ENCODE data around the gene SLC6A4. TPM values are rescaled to one million over a fixed set of nuclear protein-coding genes. Genes with fewer than 3 reads are reported as not detected.
"Not testable (repeated sequence)": the region's sequence is repeated elsewhere in the genome, so short reads cannot be mapped to it uniquely, and the experiment has no call there.

SLC6A4 gene
- total RNA-seq, 1 donor from 2014 or later, result 1.2 TPM

- DNase-seq (ENCODE audit: low spot score in 2 of 2), result no peak
- no peak for FAIRE-seq
Measured at GRCh38 chr17:30222251-30222650, 13.2 kb downstream of the SLC6A4 start.

- DNase-seq (ENCODE audit: low spot score in 2 of 2) (no peak), FAIRE-seq (no peak)
Measured at GRCh38 chr17:30221346-30221745, 14.2 kb downstream of the SLC6A4 start.

DNA sequence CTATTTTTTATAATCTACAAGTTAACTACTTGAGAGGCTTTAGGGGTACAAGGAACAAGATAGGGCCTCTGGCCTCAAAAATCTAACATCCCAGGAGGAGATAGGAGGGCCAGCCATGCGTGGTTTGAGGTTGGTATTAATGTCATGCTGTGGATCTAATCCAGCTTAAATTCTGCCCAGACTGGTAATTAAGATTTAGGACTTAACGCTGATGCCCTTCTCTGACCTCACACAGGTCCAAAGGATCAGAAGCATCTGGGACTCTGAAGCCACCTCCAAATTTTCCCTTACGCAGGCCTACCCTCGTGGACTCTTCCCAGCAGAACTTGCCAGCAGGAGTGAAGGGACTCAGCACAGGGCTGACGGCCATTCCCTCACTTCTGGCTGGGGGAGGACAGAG lies 15.1 kb downstream of the SLC6A4 start:
- FAIRE-seq (no peak), DNase-seq (ENCODE audit: low spot score in 2 of 2) (no peak)

GRCh38 chr17:30219833-30220232 lies 15.7 kb downstream of the SLC6A4 start:
- FAIRE-seq (no peak), DNase-seq (ENCODE audit: low spot score in 2 of 2) (no peak)

DNA sequence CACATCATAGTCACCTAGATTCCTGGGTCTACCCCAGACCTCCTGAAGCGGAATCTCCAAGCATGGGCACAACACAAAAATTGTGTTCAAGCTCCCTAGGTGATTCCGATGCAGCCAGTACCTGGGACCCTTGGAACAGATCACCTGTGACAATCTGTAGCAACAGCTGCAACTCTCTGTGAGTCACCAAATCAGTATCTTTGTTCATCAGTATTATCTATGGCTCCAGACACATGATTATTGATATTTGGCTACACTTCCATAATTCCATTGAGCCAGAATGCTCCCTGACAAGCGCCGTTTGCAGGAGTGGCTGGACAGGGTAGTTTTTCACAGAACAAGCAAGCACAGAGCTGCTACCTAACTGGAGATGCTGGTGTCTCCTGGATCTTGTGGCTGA lies 16.2 kb downstream of the SLC6A4 start:
- FAIRE-seq (no peak), DNase-seq (ENCODE audit: low spot score in 2 of 2) (no peak)

- DNase-seq (ENCODE audit: low spot score in 2 of 2), result no peak
- FAIRE-seq, result no peak
Measured at GRCh38 chr17:30218799-30219198, 16.7 kb downstream of the SLC6A4 start.

DNA sequence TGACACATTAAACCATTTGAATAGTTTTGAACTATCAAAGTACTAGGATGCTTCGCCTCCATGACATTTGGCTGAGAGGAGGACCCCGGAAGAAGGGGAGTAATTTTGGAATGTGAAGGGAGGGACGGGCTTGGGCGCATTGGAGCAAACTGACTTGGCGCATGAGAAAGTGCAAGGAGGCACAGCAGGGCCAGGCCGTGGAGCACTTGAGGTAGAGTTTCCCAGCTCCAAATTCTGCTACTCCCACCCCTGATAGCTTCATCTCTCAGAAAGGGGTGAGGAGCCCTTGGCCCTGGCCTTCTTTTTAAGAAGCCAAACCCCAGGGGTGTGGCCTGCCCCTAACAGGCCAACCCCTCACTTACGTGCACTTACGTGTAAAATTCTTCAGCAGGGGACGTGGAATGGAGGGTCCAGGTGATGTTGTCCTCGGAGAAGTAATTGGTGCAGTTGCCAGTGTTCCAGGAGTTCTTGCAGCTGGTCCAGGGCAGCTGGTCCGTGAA lies 17.7 kb downstream of the SLC6A4 start:
- FAIRE-seq (no peak), DNase-seq (ENCODE audit: low spot score in 2 of 2) (no peak)

- DNase-seq (ENCODE audit: low spot score in 2 of 2), result no peak
- FAIRE-seq, result no peak
Measured at GRCh38 chr17:30217054-30217453, 18.4 kb downstream of the SLC6A4 start.

DNA sequence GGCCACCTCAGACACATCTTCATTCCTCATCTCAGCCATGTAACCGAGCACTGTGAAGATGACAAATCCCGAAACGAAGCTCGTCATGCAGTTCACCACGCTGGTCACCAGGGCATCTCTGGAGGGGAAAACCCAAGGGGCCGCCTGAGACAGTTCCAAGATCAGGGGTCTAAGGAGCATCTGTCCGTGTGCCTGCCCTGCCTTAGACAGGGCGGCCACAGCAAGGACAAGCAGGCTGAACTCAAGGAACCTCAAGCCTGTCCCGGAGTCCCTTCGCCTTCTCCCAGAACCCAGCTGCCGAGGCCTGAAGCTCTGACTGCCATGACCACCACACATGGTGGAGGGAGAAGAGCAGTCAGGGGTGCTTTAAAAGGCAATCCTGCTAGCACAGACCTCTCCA lies 22.7 kb downstream of the SLC6A4 start:
- FAIRE-seq (no peak), DNase-seq (ENCODE audit: low spot score in 2 of 2) (no peak)

DNA sequence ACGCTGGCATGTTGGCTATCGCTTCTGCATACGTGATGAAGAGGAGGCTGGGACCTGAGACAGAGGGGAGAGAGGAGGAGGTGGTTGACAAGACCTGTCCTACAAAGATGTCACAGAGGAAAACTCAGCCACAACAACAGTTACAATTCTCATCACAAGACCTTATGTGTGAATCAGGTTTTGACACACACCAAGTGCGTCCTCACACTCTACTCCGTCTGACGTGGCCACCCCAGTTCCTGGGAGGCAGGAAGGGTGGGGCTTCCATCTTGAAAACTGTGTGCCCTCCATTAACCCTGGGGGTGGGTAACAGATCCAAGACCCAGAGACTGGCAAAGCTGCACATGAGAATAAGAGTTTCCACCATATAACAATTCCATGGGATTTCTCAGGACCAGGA lies 24.1 kb downstream of the SLC6A4 start:
- DNase-seq (ENCODE audit: low spot score in 2 of 2) (no peak), FAIRE-seq (no peak)

GRCh38 chr17:30210901-30211300 lies 24.6 kb downstream of the SLC6A4 start:
- FAIRE-seq (no peak), DNase-seq (ENCODE audit: low spot score in 2 of 2) (no peak)

DNA sequence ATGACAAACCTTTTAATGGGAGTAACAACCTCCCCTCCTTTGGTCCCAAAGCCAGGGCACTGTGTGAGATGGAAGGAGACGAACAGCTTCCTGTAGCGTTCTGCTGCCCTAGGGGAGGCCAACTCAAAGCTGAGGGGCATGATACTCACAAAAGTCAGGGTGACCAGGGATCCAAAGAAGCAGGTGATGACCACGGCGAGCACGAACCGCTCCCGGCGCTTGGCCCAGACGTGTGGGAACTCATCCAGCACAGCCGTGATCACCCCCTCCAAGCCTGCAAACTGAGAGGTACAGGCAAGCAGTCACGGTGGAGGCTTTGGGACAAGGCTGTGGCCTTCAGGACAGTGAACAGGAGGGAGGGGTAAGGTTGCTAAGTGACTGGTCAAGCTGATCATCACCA lies 25.1 kb downstream of the SLC6A4 start:
- no peak for FAIRE-seq
- no peak for DNase-seq (ENCODE audit: low spot score in 2 of 2)

DNA sequence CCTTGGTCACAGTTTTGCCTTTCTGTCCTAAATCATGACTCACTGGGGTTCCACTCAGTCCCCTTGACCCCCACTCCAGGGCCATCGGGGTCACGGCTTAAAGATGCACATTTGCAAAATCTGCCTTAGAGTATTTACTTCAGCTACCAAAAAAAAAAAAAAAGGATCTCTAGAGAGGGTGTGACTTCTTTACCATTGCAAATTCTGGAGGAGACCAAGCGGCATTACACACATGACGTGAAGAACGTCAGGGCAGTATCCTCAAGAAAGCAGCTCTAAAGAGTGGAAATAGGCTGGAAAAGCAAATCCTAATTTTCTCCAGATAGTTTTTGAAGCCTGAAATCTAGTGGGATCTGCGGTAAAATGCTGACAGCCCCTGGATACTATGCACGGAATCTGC lies 25.6 kb downstream of the SLC6A4 start:
- DNase-seq (ENCODE audit: low spot score in 2 of 2) (no peak), FAIRE-seq (no peak)

DNA sequence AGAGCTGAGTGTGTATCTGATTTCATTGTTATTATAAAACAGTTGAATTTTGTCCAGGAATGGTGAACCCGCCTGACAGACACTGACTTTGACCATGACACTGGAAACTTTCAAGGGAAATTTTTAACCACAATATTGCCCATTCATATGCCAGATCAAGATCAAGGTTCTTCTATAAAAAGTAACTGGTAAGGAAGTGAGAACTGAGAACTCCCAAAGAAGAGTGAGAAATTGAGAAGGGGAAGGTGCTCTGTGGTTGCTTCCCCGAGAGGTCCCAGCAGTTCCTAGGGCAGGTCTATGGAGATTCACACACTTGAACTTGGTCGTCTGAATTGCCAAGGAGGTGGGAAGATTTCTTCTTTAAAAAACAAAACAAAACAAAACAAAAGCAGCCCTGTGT lies 27.3 kb downstream of the SLC6A4 start:
- DNase-seq (ENCODE audit: low spot score in 2 of 2) (no peak), FAIRE-seq (no peak)

DNA sequence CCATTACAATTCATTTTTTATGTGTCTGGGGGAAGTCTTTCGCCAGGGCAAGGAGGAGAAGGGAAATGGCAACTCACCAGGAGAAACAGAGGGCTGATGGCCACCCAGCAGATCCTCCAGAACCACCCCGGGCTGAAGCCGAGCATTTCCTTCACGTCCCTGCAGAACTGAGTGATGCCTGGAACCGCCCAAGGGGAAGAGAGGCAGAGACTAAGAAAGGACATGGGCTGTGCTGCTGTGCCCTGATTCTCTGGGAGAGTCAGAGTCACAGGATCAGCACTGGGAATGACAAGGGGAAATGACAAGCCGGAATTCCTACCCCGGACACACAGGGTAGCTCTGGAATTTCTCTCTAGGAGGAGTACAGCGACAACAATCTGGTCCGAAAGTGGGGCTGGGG lies 27.8 kb downstream of the SLC6A4 start:
- DNase-seq (ENCODE audit: low spot score in 2 of 2) (no peak), FAIRE-seq (no peak)

DNA sequence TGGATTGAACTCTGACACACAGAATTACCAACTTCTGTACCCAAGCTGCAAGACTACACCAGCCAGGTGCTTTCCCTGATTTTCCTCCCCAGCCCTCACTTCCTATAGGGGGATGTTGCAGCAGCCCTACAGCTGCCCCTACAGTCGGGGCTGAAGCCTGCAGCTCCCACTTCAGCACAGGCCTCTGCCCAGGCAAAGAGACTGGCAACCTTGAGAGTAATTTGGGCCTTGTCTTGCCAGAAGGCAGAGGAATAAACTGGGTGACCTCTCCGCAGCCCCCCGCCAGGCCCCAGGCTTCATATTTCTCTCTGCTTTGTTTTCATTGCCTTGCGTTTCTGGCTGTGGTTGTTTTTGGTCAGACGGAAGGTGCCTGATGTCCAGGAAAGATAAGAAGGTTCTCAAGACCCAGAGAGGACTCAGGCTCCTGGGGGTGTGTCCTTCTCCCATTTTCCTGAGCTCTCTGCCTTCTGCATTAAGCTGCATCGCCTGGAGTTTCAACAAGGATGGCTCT lies 32.0 kb downstream of the SLC6A4 start:
- FAIRE-seq (no peak), DNase-seq (ENCODE audit: low spot score in 2 of 2) (no peak)

GRCh38 chr17:30200656-30201055 lies 34.8 kb downstream of the SLC6A4 start:
- not testable (repeated sequence) for FAIRE-seq

DNA sequence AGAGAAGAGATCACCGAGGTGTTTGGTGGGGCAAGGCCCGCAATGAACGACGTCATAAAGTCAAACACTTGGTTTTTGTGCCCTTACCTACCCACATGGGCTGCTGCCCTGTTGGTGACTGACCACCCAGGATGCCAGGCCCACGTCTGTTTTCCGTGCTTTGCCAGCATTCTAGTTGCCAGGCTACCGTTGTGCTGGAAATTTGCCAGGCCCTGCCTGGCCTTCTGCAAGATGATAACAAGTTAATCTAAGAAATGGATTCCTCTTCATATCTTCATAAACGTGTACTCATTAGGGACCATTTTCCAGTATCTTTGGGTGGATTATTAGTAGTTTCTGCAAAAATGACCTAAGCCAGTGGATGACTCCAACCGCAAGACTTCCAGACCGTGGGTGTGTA lies 35.4 kb downstream of the SLC6A4 start:
- no peak for FAIRE-seq
- DNase-seq (ENCODE audit: low spot score in 2 of 2), result no peak

More at GRCh38 chr17:30200656-30201055, 34.8 kb downstream of the SLC6A4 start:
- DNase-seq (ENCODE audit: low spot score in 2 of 2), result not testable (repeated sequence)

DNA sequence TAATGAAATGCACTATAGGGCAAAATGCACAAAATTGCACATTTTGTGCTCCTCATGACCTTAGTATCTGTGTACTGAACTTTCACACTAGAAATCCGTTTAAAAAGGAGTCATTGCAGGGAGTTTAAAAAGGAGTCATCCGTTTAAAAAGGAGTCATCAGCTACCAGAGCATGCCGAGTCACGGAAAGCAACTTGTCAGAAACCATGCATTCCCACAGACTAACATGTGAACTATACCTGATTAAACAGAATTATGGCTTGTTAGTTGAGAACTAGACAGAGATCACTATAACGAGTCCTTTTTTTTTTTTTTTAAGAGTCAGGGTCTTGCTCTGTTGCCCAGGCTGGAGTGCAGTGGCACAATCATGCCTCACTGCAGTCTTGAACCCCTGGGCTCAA lies 35.9 kb downstream of the SLC6A4 start:
- FAIRE-seq (no peak), DNase-seq (ENCODE audit: low spot score in 2 of 2) (no peak)

DNA sequence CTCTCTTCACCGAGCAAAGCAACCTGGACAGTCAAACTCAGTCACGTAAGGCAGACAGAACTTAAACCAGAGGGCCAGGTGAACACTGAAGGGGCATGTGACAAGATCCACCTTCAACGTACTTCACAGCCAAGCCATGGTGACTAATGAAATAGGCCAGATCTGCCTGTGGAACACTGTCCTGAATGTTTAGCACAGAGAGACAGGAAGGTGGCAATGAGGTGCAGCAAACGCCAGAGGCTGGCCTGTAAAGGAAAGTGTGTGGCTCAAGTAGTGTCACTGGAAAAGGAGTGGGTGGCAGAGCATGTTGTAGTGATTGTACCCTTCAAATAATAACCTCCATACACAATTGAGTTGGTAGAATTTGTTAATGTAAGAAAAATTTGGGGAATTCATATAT lies 38.1 kb downstream of the SLC6A4 start:
- no peak for FAIRE-seq
- DNase-seq (ENCODE audit: low spot score in 2 of 2), result no peak

DNA sequence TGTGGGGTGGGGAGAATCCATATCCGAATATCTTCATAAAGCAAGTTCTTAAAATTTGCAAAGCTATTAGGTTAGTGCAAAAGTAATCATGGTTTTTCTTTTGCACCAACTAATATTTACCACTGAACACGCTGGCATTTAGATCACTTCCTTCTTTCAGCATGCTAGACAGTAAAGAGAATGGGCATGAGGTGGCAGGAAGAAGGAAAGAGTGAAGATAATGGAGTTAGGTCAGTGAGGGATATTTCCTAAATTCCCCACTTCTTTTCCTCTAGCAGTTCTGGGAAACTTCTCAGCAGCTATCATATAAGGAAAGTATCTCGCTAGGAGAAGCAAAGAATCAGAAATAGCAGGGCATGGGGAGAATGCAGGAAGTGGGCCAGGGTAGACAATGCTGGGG lies 39.0 kb downstream of the SLC6A4 start:
- FAIRE-seq, result no peak
- DNase-seq (ENCODE audit: low spot score in 2 of 2), result no peak

- no peak for DNase-seq (ENCODE audit: low spot score in 2 of 2)
- FAIRE-seq, result no peak
Measured at GRCh38 chr17:30191072-30191471, 44.4 kb downstream of the SLC6A4 start.

Measured in frontal cortex (tissue), 4 donors.